IMR-90 (cell line): ENCODE results near the gene ACTA2. TPM values are rescaled to one million over a fixed set of nuclear protein-coding genes. Genes with fewer than 3 reads are reported as not detected.
A peak's percentile ranks its signal among the peaks of the same experiment; 100 is the strongest.

Source experiments
- ATAC-seq: fragments of 200-7000 bp; cut with Tn5 transposase; 2 replicates; pipeline ENCODE4 v1.9.1; 2020; ENCODE audit warnings: low read depth, mild to moderate bottlenecking, moderate library complexity
- BruUV-seq: library from RNA; stranded (reverse); fragments of 400-500 nt; replicated peaks from 2 replicates; lab custom pipeline; 2021; lab: Mats Ljungman, UMichigan
- CTCF ChIA-PET: fragments of 300-600 bp; formaldehyde crosslinking; extraction: SDS; loops from one replicate; lab custom pipeline; 2021; ENCODE audit warnings: antibody characterized with exemption; lab: Yijun Ruan, JAX
- POLR2A ChIA-PET: fragments of 300-600 bp; sonication (Branson Sonifier 250); formaldehyde crosslinking; loops from one replicate; lab custom pipeline; 2022; ENCODE audit warnings: antibody characterized with exemption; ENCODE audit not compliant: unreplicated experiment; lab: Charles Lee
- DNase-seq: peaks from one replicate; pipeline ENCODE4 v3.0.0; 2013
- H2AFZ ChIP-seq: replicated peaks from 2 replicates; pipeline ENCODE3; 2013; ENCODE audit warnings: low read length, mild to moderate bottlenecking; ENCODE audit not compliant: poor library complexity
- H2AK5ac ChIP-seq: 2 replicates; pipeline ENCODE4 v1.6.1; 2013; ENCODE audit warnings: low read depth, low read length, inconsistent platforms
- H2AK9ac ChIP-seq: replicated peaks from 2 replicates; pipeline ENCODE3; 2013; ENCODE audit warnings: mild to moderate bottlenecking, low read depth, low read length, moderate library complexity; ENCODE audit not compliant: poor library complexity
- H2BK120ac ChIP-seq: 2 replicates; pipeline ENCODE4 v1.6.1; 2013; ENCODE audit warnings: low read depth, low read length, inconsistent platforms
- H2BK15ac ChIP-seq: 3 replicates; pipeline ENCODE4 v1.6.1; 2013; ENCODE audit warnings: low read depth, low read length, inconsistent platforms
- H2BK20ac ChIP-seq: 2 replicates; pipeline ENCODE4 v1.6.1; 2013; ENCODE audit warnings: low read depth, mild to moderate bottlenecking, inconsistent platforms, low read length, moderate library complexity
- H2BK5ac ChIP-seq: 2 replicates; pipeline ENCODE4 v1.6.1; 2013; ENCODE audit warnings: mild to moderate bottlenecking, low read depth, low read length, inconsistent platforms; ENCODE audit not compliant: poor library complexity, severe bottlenecking
- H3K14ac ChIP-seq: replicated peaks from 2 replicates; pipeline ENCODE4 v1.6.1; 2013; ENCODE audit warnings: low read depth, low read length, inconsistent platforms
- H3K18ac ChIP-seq: 2 replicates; pipeline ENCODE4 v1.6.1; 2013; ENCODE audit warnings: low read depth, low read length, control low read depth
- H3K23ac ChIP-seq: 2 replicates; pipeline ENCODE4 v1.6.1; 2013; ENCODE audit warnings: low read depth, low read length, inconsistent platforms
- H3K27ac ChIP-seq: 2 replicates; pipeline ENCODE4 v1.5.1; 2013; ENCODE audit warnings: mild to moderate bottlenecking, control low read depth, low read length; ENCODE audit not compliant: insufficient read depth
- H3K27me3 ChIP-seq: 2 replicates; pipeline ENCODE4 v1.6.1; 2013; ENCODE audit warnings: low read length; ENCODE audit not compliant: control insufficient read depth, insufficient read depth
- H3K36me3 ChIP-seq: 2 replicates; pipeline ENCODE4 v1.6.1; 2013; ENCODE audit warnings: low read length, mixed read lengths; ENCODE audit not compliant: control insufficient read depth, insufficient read depth
- H3K4ac ChIP-seq: 2 replicates; pipeline ENCODE4 v1.6.1; 2013; ENCODE audit warnings: low read depth, low read length, inconsistent platforms
- H3K4me1 ChIP-seq: 2 replicates; pipeline ENCODE4 v1.6.1; 2013; ENCODE audit warnings: low read length, mixed read lengths; ENCODE audit not compliant: control insufficient read depth, insufficient read depth
- H3K4me2 ChIP-seq: 2 replicates; pipeline ENCODE4 v1.6.1; 2013; ENCODE audit warnings: low read depth, mild to moderate bottlenecking, control low read depth, low read length, moderate library complexity
- H3K4me3 ChIP-seq: 2 replicates; pipeline ENCODE4 v1.5.1; 2013; ENCODE audit warnings: low read depth, mild to moderate bottlenecking, control low read depth, low read length, moderate library complexity; ENCODE audit not compliant: insufficient read depth
- H3K56ac ChIP-seq: 2 replicates; pipeline ENCODE4 v1.6.1; 2013; ENCODE audit warnings: low read length, inconsistent platforms; ENCODE audit not compliant: insufficient read depth; ENCODE audit errors: extremely low read depth
- H3K79me1 ChIP-seq, 2 experiments: 2 replicates each; pipeline ENCODE4 v1.6.1; 2013; ENCODE audit warnings: low read length in 2 of 2, inconsistent platforms in 1 of 2, low read depth in 1 of 2
- H3K9ac ChIP-seq: 2 replicates; pipeline ENCODE4 v1.6.1; 2013; ENCODE audit warnings: low read depth, low read length, control low read depth
- H3K9me1 ChIP-seq: 2 replicates; pipeline ENCODE4 v1.6.1; 2013; ENCODE audit warnings: low read length, inconsistent platforms; ENCODE audit not compliant: insufficient read depth
- H3K9me3 ChIP-seq: 2 replicates; pipeline ENCODE4 v1.6.1; 2013; ENCODE audit warnings: low read length; ENCODE audit not compliant: control insufficient read depth, insufficient read depth
- H4K20me1 ChIP-seq: 2 replicates; pipeline ENCODE4 v1.6.1; 2013; ENCODE audit warnings: low read length, inconsistent platforms; ENCODE audit not compliant: insufficient read depth
- H4K5ac ChIP-seq: 2 replicates; pipeline ENCODE4 v1.6.1; 2013; ENCODE audit warnings: mild to moderate bottlenecking, low read depth, low read length, control low read depth
- H4K8ac ChIP-seq, 2 experiments: 2 replicates each; pipeline ENCODE4 v1.6.1; 2013; ENCODE audit warnings: low read depth in 2 of 2, low read length in 2 of 2, control low read depth in 1 of 2, inconsistent platforms in 1 of 2
- H4K91ac ChIP-seq: 2 replicates; pipeline ENCODE4 v1.6.1; 2013; ENCODE audit warnings: low read depth, low read length, inconsistent platforms; ENCODE audit not compliant: insufficient read depth
- BHLHE40 ChIP-seq: fragments of 150-350 bp; IDR thresholded peaks from 2 replicates; pipeline ENCODE4 v1.6.1; 2016; ENCODE audit warnings: mild to moderate bottlenecking, low read depth, low read length
- CHD1 ChIP-seq: IDR thresholded peaks from 2 replicates; pipeline ENCODE4 v1.6.1; 2012; ENCODE audit warnings: low read depth, low read length, improper control_type of control experiment
- ELK1 ChIP-seq: fragments of 150-350 bp; IDR thresholded peaks from 2 replicates; pipeline ENCODE4 v1.6.1; 2016; ENCODE audit warnings: low read depth, mild to moderate bottlenecking, low read length, moderate library complexity, borderline replicate concordance
- MAFK ChIP-seq: IDR thresholded peaks from 2 replicates; pipeline ENCODE4 v1.6.1; 2012; ENCODE audit warnings: low read depth, low read length, improper control_type of control experiment
- MXI1 ChIP-seq: IDR thresholded peaks from 2 replicates; pipeline ENCODE4 v1.6.1; 2012; ENCODE audit warnings: low read depth, mild to moderate bottlenecking, low read length, moderate library complexity, borderline replicate concordance
- NFE2L2 ChIP-seq: fragments of 150-350 bp; IDR thresholded peaks from 2 replicates; pipeline ENCODE4 v1.6.1; 2016; ENCODE audit warnings: low read depth, mild to moderate bottlenecking, low read length
- POLR2A ChIP-seq: IDR thresholded peaks from 2 replicates; pipeline ENCODE4 v1.6.1; 2012; ENCODE audit warnings: mild to moderate bottlenecking, low read depth, low read length
- RAD21 ChIP-seq: IDR thresholded peaks from 2 replicates; pipeline ENCODE4 v1.6.1; 2012; ENCODE audit warnings: low read length, improper control_type of control experiment
- RCOR1 ChIP-seq: IDR thresholded peaks from 2 replicates; pipeline ENCODE4 v1.6.1; 2012; ENCODE audit warnings: mild to moderate bottlenecking, low read length, improper control_type of control experiment; ENCODE audit not compliant: insufficient replicate concordance
- RFX5 ChIP-seq: IDR thresholded peaks from 2 replicates; pipeline ENCODE4 v1.8.0; 2012; ENCODE audit warnings: low read depth, mild to moderate bottlenecking, low read length, moderate library complexity
- SMC3 ChIP-seq: fragments of 150-350 bp; IDR thresholded peaks from 2 replicates; pipeline ENCODE4 v1.6.1; 2016; ENCODE audit warnings: low read depth, mild to moderate bottlenecking, antibody characterized with exemption, low read length, moderate library complexity
- dilution Hi-C: fragments of 300-500 bp; cut with HindIII; formaldehyde crosslinking; loops from one replicate; pipeline ENCODE4 v1.14.3; 2018; ENCODE audit warnings: low sequenced_read_pairs; ENCODE audit not compliant: unreplicated experiment
- in situ Hi-C: fragments of 300-500 bp; cut with MboI; formaldehyde crosslinking; loops from 3 replicates; pipeline ENCODE4 v1.14.3; 2019; ENCODE audit warnings: low sequenced_read_pairs, inconsistent platforms, mixed read lengths
- intact Hi-C: fragments of 100-400 bp; cut with micrococcal nuclease; formaldehyde crosslinking; loops from 2 replicates; pipeline ENCODE4 v1.10.0; 2022
- polyA plus RNA-seq, 3 experiments: library from polyadenylated mRNA; depleted of rRNA; stranded (reverse); fragments of >200 nt; gene quantifications; 2 replicates each; pipeline ENCODE4 v1.2.3, GENCODE V29; 2012; ENCODE audit warnings: low replicate concordance in 1 of 3
- total RNA-seq: library from RNA; depleted of rRNA; stranded (reverse); fragments of >200 nt; gene quantifications from 2 replicates; pipeline ENCODE4 v1.2.3, GENCODE V29; 2012

Gene ACTA2
- total and polyA plus RNA-seq, 2 of the 4 experiments (the other 2 are of a cell fraction): 978 to 1,235 TPM

- Histone ChIP-seq H3K27me3 (no peaks in the 10 kb centered on the region), H3K4ac (no peak overlapping the region), H3K18ac (no peak overlapping the region), H4K5ac (no peak overlapping the region), H3K23ac (no peak overlapping the region), H2BK5ac (peak overlapping the region; percentile 52), H4K20me1 (no peaks in the 10 kb centered on the region), H3K79me1 (peaks cover 3 to 42% of the 10 kb centered on the region in 2 experiments; a peak in 3 of 4 replicates), H3K56ac (no peak overlapping the region), H3K9ac (no peak overlapping the region), H2AFZ (no peak overlapping the region), H2BK15ac (no peak overlapping the region), H3K14ac (no peak overlapping the region), H3K4me1 (peaks cover 7% of the 10 kb centered on the region), H3K9me3 (no peaks in the 10 kb centered on the region), H3K9me1 (peaks cover 3% of the 10 kb centered on the region; the same call in 1 of the 2 replicates), H2BK20ac (no peak overlapping the region), H3K4me2 (no peak overlapping the region), H3K36me3 (no peaks in the 10 kb centered on the region), H2BK120ac (no peak overlapping the region), H3K27ac (no peak overlapping the region), H2AK5ac (no peak overlapping the region), H4K8ac (no peak overlapping the region), H3K4me3 (no peak overlapping the region), H2AK9ac (no peak overlapping the region), H4K91ac (no peak overlapping the region)
- CTCF ChIA-PET: interaction anchor here (1.0 kb wide), 1 partner anchor 29 kb away, joined by 3 read pairs; no protein-coding TSS in a partner anchor
- dilution Hi-C loops (no loop called here), in situ Hi-C loops (no loop called here), intact Hi-C loops (no loop called here)
- no peak for DNase-seq
- TF ChIP-seq NFE2L2 (no peak), CHD1 (no peak), POLR2A (no peak), MAFK (no peak), ELK1 (no peak), RCOR1 (no peak), RAD21 (no peak), MXI1 (no peak), SMC3 (no peak), RFX5 (no peak), BHLHE40 (no peak)
- no TSS peak for BruUV-seq
- POLR2A ChIA-PET: no interaction called here
- no peak for ATAC-seq
Observed at GRCh38 chr10:88961266-88961665, 8.7 kb upstream of the ACTA2 start.
